ENCODE results near the gene PICK1. TPM values are rescaled to one million over a fixed set of nuclear protein-coding genes. Genes with fewer than 3 reads are reported as not detected.

Gene PICK1
- total RNA-seq, 6 donors from 2014 or later: 31.6 to 189 (median 50.3) TPM

DNA sequence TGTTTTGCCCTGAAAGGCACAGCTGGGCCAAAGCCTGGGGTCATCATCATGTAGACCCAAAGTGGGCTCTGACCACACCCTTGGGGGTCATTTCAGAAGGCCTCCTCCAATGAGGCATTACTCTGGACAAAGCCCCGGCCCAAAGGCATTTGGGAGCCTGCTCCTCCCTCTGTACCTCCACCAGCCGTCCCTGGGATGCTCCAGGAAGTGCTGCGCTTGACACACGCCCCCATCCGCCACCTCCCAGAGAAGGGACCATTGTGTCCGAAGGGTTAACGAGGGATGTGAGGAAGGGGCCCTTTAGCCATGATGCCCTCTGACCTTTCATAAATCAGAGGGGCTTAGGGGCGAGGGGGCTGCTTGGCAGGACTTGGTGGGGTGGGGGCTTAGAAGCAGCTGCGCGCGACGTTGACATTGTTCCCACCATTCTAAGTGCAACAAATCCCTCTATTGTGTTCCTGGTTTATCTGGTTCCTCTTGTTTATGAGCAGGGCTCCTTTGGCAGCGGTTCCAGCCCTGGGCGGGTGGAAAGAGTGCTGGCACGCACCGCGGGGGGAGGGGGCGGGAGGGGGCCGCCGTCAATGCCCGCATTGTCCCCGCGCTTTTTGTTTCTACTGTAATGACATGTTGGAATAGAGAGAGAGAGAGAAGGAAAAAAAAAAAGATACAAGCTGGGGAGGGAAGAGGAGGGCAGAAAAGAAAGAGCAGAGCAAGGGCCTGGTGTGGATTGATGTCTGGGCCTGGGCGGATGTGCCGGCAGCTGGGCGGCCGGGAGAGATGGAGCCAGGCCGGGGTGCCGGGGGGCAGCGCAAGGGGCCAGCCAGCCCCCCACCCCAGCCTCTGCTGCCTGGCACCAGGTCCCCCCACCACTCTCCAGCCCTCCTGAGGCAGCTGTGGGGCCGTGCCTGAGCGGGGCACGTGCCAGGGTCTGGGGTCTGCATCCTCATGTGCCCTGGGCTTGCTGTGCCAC lies 40.7 kb upstream of the PICK1 start:
- Histone ChIP-seq H3K9me3 (no peaks in the 10 kb centered on the region), H3K27ac (peak overlapping the region; percentile 69 to 83 (median 76)), H3K27me3 (no peaks in the 10 kb centered on the region), H3K4me3 (peak overlapping the region in 2 of 4 donors; percentile 3 to 21), H3K4me1 (peaks cover 16 to 22% (median 18%) of the 10 kb centered on the region in 4 donors), H3K36me3 (no peaks in the 10 kb centered on the region)
- 37 to 54% methylated on average over 25 to 33 of the region's 33 CpGs for whole genome bisulfite sequencing, 2 donors
- no peak for ATAC-seq (ENCODE audit: low FRiP score in 2 of 2)
- TF ChIP-seq POLR2AphosphoS5 (IDR thresholded peaks at IDR 0.05): peak in 1 of 2 donors; percentile 44
- TF ChIP-seq, protein P1, sequence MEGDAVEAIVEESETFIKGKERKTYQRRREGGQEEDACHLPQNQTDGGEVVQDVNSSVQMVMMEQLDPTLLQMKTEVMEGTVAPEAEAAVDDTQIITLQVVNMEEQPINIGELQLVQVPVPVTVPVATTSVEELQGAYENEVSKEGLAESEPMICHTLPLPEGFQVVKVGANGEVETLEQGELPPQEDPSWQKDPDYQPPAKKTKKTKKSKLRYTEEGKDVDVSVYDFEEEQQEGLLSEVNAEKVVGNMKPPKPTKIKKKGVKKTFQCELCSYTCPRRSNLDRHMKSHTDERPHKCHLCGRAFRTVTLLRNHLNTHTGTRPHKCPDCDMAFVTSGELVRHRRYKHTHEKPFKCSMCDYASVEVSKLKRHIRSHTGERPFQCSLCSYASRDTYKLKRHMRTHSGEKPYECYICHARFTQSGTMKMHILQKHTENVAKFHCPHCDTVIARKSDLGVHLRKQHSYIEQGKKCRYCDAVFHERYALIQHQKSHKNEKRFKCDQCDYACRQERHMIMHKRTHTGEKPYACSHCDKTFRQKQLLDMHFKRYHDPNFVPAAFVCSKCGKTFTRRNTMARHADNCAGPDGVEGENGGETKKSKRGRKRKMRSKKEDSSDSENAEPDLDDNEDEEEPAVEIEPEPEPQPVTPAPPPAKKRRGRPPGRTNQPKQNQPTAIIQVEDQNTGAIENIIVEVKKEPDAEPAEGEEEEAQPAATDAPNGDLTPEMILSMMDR (IDR thresholded peaks at IDR 0.05): no peak
- DNase-seq: peak in 1 of 2 donors; percentile 38

DNA sequence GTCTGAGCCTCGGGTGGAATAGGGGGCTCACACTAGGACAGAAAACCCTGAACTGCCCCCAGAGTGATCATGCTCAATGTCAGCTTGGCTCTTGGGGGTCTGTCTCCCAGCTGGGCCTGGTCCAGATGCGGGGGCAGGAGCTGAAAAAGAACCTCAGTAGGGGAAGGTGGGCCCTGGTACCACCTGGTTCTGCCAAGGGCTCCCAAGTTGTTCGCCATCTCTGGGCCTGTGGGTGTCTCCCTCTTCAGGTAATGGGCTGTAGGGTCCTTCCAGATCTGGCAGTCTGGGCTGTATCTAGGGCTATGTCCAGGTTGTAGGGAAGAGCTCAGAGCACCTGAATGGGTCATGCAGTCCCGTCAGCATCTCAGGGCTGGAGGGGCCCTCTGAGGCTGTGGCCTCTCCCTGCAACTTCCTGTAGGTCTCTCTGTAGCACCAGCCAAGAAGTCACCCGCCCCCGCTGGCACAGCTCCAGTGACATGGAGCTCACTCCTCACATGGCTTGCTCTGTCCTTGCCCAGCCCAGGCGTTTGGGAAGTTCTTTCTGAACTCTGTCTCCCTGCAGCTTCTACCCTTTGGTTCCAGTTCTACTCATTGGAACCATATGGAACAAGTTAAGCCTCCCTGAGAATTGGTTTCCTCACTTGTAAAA lies 39.8 kb upstream of the PICK1 start:
- peaks cover 16 to 22% (median 18%) of the 10 kb centered on the region in 4 donors for H3K4me1 ChIP-seq
- H3K36me3 ChIP-seq: no peaks in the 10 kb centered on the region
- WGBS, 2 donors: 18 to 46% methylated on average over 4 to 7 of the region's 7 CpGs
- H3K27me3 ChIP-seq: no peaks in the 10 kb centered on the region
- H3K27ac ChIP-seq: peak overlapping the region; percentile 69 to 83 (median 76)
- ATAC-seq (ENCODE audit: low FRiP score in 2 of 2) (peak in 1 of 2 donors; percentile 76), DNase-seq (peak in 1 of 2 donors; percentile 82)
- H3K4me3 ChIP-seq: peak overlapping the region in 1 of 4 donors; percentile 3
- TF ChIP-seq POLR2AphosphoS5 (IDR thresholded peaks at IDR 0.05): peak in 1 of 2 donors; percentile 52
- no peak for TF ChIP-seq EP300 (IDR thresholded peaks at IDR 0.05)
- no peaks in the 10 kb centered on the region for H3K9me3 ChIP-seq

DNA sequence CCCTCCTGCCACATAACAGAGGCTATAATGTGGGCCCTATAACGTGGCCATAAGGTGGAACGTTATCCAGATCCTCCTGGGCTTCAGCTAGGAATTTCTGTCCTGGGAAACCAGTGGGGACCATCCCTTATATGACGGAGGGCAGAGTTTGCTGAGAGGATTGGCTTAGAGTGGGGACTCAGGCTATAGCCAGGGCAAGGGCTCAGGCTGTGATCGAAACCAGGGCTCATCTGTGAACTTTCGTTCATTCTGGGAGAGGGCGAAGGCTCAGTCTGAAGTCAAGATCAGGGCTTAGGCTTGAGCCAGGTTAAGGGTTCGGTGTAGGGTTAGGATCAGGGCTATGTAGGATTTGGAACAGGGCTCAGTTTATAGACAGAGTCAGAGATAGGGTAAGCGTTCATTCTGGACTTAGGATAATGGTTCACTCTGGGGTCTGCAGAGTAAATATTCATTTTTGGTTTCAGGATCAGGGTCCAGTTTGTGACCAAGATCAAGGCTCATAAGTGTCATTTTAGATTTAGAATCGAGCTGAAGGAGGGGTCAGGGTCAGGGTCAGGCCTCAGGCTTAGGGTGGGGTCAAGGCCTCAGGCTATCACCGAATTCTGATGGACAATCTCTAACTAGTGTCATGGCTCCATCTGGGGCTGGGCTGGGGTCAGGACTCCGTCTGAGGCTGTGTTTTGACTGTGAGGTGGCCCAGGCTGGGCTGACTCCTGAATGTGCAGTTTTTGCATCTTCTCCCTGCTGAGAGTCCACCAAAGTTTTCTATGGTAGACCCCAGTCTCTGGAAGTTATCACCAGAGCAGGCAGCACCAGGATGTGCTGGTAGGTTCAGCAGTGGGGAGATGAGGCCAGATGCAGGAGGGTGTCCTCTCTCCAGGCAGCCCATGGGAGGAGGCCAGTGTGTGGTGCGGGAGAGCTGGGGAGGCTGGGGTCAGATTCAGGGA lies 39.0 kb upstream of the PICK1 start:
- H3K36me3 ChIP-seq: no peaks in the 10 kb centered on the region
- TF ChIP-seq POLR2A (IDR thresholded peaks at IDR 0.05) (no peak), EP300 (IDR thresholded peaks at IDR 0.05) (no peak), POLR2AphosphoS5 (IDR thresholded peaks at IDR 0.05) (no peak)
- TF ChIP-seq, protein P1 (IDR thresholded peaks at IDR 0.05): no peak
- H3K27ac ChIP-seq: peak overlapping the region in 3 of 4 donors; percentile 35 to 83 (median 74)
- H3K27me3 ChIP-seq: no peaks in the 10 kb centered on the region
- WGBS, 2 donors: 92 to 95% methylated on average over 10 to 12 of the region's 12 CpGs
- ATAC-seq (ENCODE audit: low FRiP score in 2 of 2) (peak in 1 of 2 donors; percentile 3), DNase-seq (no peak)
- no peak overlapping the region for H3K4me3 ChIP-seq
- no peaks in the 10 kb centered on the region for H3K9me3 ChIP-seq
- peaks cover 16 to 22% (median 18%) of the 10 kb centered on the region in 4 donors for H3K4me1 ChIP-seq

DNA sequence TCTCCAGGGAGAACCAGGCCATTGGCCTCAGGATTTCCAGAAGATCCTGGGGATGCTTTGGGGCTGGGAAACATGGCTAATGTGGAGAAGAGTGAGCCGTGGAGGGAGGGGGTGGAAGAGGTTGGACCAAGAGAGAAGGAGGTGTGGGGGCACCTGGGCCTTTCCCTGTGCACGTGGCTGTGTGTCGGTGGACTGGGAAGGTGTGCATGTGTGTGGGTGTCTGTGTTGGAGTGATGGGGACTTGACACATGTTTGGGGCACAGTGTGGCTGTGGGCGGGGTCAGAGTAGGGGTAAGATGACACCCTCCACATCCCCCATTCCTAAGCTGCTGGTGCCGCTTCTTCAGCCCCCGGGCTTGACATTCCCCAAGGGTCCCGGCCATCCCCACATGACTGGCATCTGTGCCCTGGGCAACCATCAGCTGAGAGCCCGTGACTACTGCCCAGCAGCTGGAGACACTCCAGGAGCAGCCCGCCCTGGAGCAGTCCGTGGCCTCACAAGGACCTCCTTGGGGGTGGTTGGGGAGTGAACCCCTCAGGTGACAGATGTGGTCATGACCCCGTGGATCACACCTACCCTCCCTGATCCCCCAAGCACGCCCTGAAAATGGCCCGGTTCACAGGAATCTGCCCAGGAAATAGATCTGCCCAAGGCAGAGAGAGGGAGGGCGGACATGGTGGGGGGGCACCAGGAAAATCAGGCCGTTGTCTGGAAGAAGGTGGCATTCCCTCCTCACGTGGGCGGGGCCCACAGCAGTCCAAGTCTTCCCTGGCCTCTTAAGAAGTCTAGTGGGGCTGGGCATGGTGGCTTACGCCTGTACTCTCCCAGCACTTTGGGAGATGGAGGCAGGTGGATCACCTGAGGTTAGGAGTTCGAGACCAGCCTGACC lies 38.0 kb upstream of the PICK1 start:
- Histone ChIP-seq H3K4me1 (peaks cover 16 to 22% (median 18%) of the 10 kb centered on the region in 4 donors), H3K9me3 (no peaks in the 10 kb centered on the region), H3K27me3 (no peaks in the 10 kb centered on the region), H3K36me3 (no peaks in the 10 kb centered on the region), H3K4me3 (no peak overlapping the region), H3K27ac (no peak overlapping the region)
- ATAC-seq (ENCODE audit: low FRiP score in 2 of 2) (no peak), DNase-seq (no peak)
- no peak for TF ChIP-seq EP300 (IDR thresholded peaks at IDR 0.05)
- TF ChIP-seq POLR2AphosphoS5 (IDR thresholded peaks at IDR 0.05): no peak
- TF ChIP-seq, protein P1 (IDR thresholded peaks at IDR 0.05): no peak
- no peak for TF ChIP-seq POLR2A (IDR thresholded peaks at IDR 0.05)
- WGBS, 2 donors: 82 to 84% methylated on average over 17 to 19 of the region's 19 CpGs
